Neural progenitor cell (in vitro differentiated cells): ENCODE measurements around the gene PRSS21. TPM values are rescaled to one million over a fixed set of nuclear protein-coding genes. Genes with fewer than 3 reads are reported as not detected.
A peak's percentile ranks its signal among the peaks of the same experiment; 100 is the strongest.

ENCODE experiments used
- DNase-seq: peaks from one replicate; pipeline ENCODE4 v3.0.0-alpha.2; 2016; ENCODE audit warnings: low spot score
- H2AFZ ChIP-seq: fragments of 200-600 bp; sonication (generic); replicated peaks from 2 replicates; pipeline ENCODE4 v1.6.1; 2016; ENCODE audit warnings: antibody characterized with exemption
- H3F3A ChIP-seq: fragments of 200-600 bp; sonication (generic); 2 replicates; pipeline ENCODE4 v1.6.1; 2016; ENCODE audit warnings: antibody characterized with exemption, low read depth
- H3K27ac ChIP-seq: fragments of 200-600 bp; sonication (generic); 2 replicates; pipeline ENCODE4 v1.5.1; 2016; ENCODE audit warnings: mild to moderate bottlenecking
- H3K27me3 ChIP-seq: fragments of 200-600 bp; sonication (generic); 2 replicates; pipeline ENCODE4 v1.6.1; 2016; ENCODE audit warnings: mild to moderate bottlenecking, moderate library complexity
- H3K36me3 ChIP-seq: fragments of 200-600 bp; sonication (generic); 2 replicates; pipeline ENCODE4 v1.5.1; 2016
- H3K4me1 ChIP-seq: fragments of 200-600 bp; sonication (generic); 2 replicates; pipeline ENCODE4 v1.6.1; 2016; ENCODE audit warnings: mixed run types
- H3K4me2 ChIP-seq: fragments of 200-600 bp; sonication (generic); 2 replicates; pipeline ENCODE4 v1.6.1; 2016
- H3K4me3 ChIP-seq: fragments of 200-600 bp; sonication (generic); 2 replicates; pipeline ENCODE4 v1.5.1; 2016
- H3K79me2 ChIP-seq: fragments of 200-600 bp; sonication (generic); 2 replicates; pipeline ENCODE4 v1.6.1; 2016; ENCODE audit warnings: low read depth
- H3K9ac ChIP-seq: fragments of 200-600 bp; sonication (generic); 2 replicates; pipeline ENCODE4 v1.6.1; 2016
- H3K9me3 ChIP-seq: fragments of 200-600 bp; sonication (generic); 2 replicates; pipeline ENCODE4 v1.5.1; 2016; ENCODE audit warnings: low read depth
- H4K20me1 ChIP-seq: fragments of 200-600 bp; sonication (generic); 2 replicates; pipeline ENCODE4 v1.6.1; 2016; ENCODE audit warnings: low read depth
- H3K27ac Mint-ChIP-seq: 3 replicates; pipeline ENCODE4 v1.8.0; 2021; ENCODE audit warnings: mixed read lengths
- H3K27me3 Mint-ChIP-seq: 2 replicates; pipeline ENCODE4 v1.8.0; 2022; ENCODE audit warnings: low read depth, mild to moderate bottlenecking, inconsistent platforms, moderate library complexity, mixed read lengths; ENCODE audit not compliant: insufficient read depth
- H3K36me3 Mint-ChIP-seq: 3 replicates; pipeline ENCODE4 v1.8.0; 2021; ENCODE audit warnings: mixed read lengths
- H3K4me1 Mint-ChIP-seq: 3 replicates; pipeline ENCODE4 v1.8.0; 2021; ENCODE audit warnings: mixed read lengths
- H3K4me3 Mint-ChIP-seq: 3 replicates; pipeline ENCODE4 v1.8.0; 2021; ENCODE audit warnings: mild to moderate bottlenecking, moderate library complexity, mixed read lengths
- H3K9me3 Mint-ChIP-seq: 3 replicates; pipeline ENCODE4 v1.8.0; 2020; ENCODE audit warnings: mixed read lengths
- CTCF ChIP-seq: fragments of 200-600 bp; sonication (generic); IDR thresholded peaks from 2 replicates; pipeline ENCODE4 v1.5.1; 2017; ENCODE audit warnings: antibody characterized with exemption, mild to moderate bottlenecking
- EZH2 ChIP-seq: fragments of 200-600 bp; sonication (generic); IDR thresholded peaks from 2 replicates; pipeline ENCODE4 v1.6.1; 2017; ENCODE audit warnings: antibody characterized with exemption, mild to moderate bottlenecking, moderate library complexity
- small RNA-seq: library from RNA; depleted of rRNA; stranded (forward); fragments of <200 nt; gene quantifications from one replicate; pipeline ENCODE3, GENCODE V24; 2015
- total RNA-seq: library from RNA; depleted of rRNA; stranded (reverse); fragments of >200 nt; gene quantifications from 2 replicates; pipeline ENCODE4 v1.2.3, GENCODE V29; 2015; ENCODE audit warnings: low replicate concordance

Gene PRSS21
- total RNA-seq, 1 donor from 2014 or later, result not detected

DNA sequence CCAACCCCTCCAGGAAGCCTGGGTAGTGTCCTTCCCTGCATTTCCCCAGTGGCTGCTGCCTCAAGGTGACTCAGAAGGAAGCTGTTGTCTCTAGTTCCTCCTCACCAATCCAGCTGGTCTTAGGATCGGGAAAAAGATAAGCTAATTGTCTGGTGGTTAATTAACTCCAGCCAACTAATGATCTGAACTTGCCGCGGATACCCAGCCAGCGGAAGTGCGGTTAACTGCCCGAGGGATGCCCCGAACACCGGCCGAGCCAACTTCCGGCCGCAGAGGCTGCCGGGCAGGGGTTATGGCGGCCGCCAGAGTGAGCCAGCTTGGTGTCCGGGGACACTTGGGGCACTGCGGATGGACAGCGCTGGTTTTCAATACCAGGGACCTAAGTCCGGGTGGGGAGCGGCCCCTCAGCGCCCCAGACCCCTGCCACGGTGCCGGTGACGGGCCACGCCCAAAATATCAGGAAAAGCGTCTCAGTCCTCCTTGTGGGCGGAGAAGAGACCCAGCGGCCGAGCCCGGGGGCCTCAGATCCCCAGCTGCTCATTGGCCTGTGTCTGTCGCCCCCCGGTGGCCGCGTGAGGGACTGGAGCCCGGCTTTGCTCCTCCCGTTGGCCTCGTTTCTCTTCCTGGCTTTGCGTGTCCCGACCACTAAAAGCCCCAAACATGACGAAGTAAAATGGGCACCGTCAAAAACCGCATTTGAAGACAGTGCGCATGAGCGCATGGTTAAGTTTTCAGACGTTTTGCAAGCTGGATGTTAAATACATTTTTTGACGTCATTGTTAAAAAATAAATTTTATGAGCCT is 51.2 kb downstream of the PRSS21 start:
- Histone ChIP-seq H3F3A (no peaks in the 10 kb centered on the region), H3K9me3 (no peaks in the 10 kb centered on the region), H3K4me3 (peak overlapping the region; percentile 57), H2AFZ (peak overlapping the region; percentile 99), H4K20me1 (no peaks in the 10 kb centered on the region), H3K27me3 (peaks cover 90% of the 10 kb centered on the region), H3K4me2 (peak overlapping the region; percentile 78), H3K27ac (no peak overlapping the region), H3K79me2 (no peaks in the 10 kb centered on the region), H3K9ac (no peak overlapping the region), H3K4me1 (no peaks in the 10 kb centered on the region), H3K36me3 (no peaks in the 10 kb centered on the region)
- Mint-ChIP-seq H3K4me3 (peak overlapping the region; percentile 85), H3K36me3 (no peaks in the 10 kb centered on the region), H3K27ac (peak overlapping the region; percentile 53), H3K9me3 (no peaks in the 10 kb centered on the region), H3K27me3 (peaks cover 6% of the 10 kb centered on the region), H3K4me1 (peaks cover 2% of the 10 kb centered on the region)
- no peak for TF ChIP-seq EZH2
- TF ChIP-seq CTCF, result peak; percentile 95
- peak; percentile 93 for DNase-seq

Small RNAs within 50 kb of the gene (small RNA-seq; reads per million reads assigned to genes)
- gene SNORA3C, result not detected

Other genes with a start within 250 kb of the PRSS21 start
- 21.6 and 34.5 TPM in 2 replicates for gene KCTD5, start 134.7 kb upstream of the PRSS21 start, total RNA-seq
- 1.8 and 5.1 TPM in 2 replicates for gene PRSS27, start 97.0 kb upstream of the PRSS21 start, total RNA-seq
- gene SRRM2, start 64.6 kb upstream of the PRSS21 start, total RNA-seq, result 82.3 and 119 TPM in 2 replicates
- gene ELOB, start 40.0 kb upstream of the PRSS21 start, total RNA-seq, result 210 and 402 TPM in 2 replicates
- gene PRSS33, start 29.7 kb upstream of the PRSS21 start, total RNA-seq, result 0.40 and 0.73 TPM in 2 replicates
- not detected in 2 replicates for gene PRSS41, start 18.8 kb upstream of the PRSS21 start, total RNA-seq
- not detected in 2 replicates for gene ZG16B, start 13.1 kb downstream of the PRSS21 start, total RNA-seq
- gene PRSS22, start 40.9 kb downstream of the PRSS21 start, total RNA-seq, result not detected in 2 replicates
- 15.8 and 46.5 TPM in 2 replicates for gene FLYWCH2, start 66.0 kb downstream of the PRSS21 start, total RNA-seq
- 5.1 and 16.1 TPM in 2 replicates for gene FLYWCH1, start 94.7 kb downstream of the PRSS21 start, total RNA-seq
- gene KREMEN2, start 147.0 kb downstream of the PRSS21 start, total RNA-seq, result 0.51 and 5.6 TPM in 2 replicates
- 3.3 and 15.4 TPM in 2 replicates for gene PAQR4, start 152.1 kb downstream of the PRSS21 start, total RNA-seq
- 4.6 and 38.5 TPM in 2 replicates for gene PKMYT1, start 163.2 kb downstream of the PRSS21 start, total RNA-seq
- gene CLDN9, start 195.7 kb downstream of the PRSS21 start, total RNA-seq, result not detected in 2 replicates
- gene CLDN6, start 200.9 kb downstream of the PRSS21 start, total RNA-seq, result 31.6 and 60.0 TPM in 2 replicates
- gene TNFRSF12A, start 203.1 kb downstream of the PRSS21 start, total RNA-seq, result 6.7 and 14.3 TPM in 2 replicates
- gene HCFC1R1, start 206.7 kb downstream of the PRSS21 start, total RNA-seq, result 1.6 and 15.7 TPM in 2 replicates
- 16.6 and 28.6 TPM in 2 replicates for gene THOC6, start 206.8 kb downstream of the PRSS21 start, total RNA-seq
- gene BICDL2, start 219.7 kb downstream of the PRSS21 start, total RNA-seq, result 0.12 TPM in 1 of 2 replicates, not detected in the other
- 0.58 and 0.62 TPM in 2 replicates for gene MMP25, start 229.3 kb downstream of the PRSS21 start, total RNA-seq
- 1.4 TPM in 1 of 2 replicates, not detected in the other for gene IL32, start 248.4 kb downstream of the PRSS21 start, total RNA-seq